ENCODE measurements around the gene GLB1L2. TPM values are rescaled to one million over a fixed set of nuclear protein-coding genes. Genes with fewer than 3 reads are reported as not detected.

GLB1L2 gene
- total RNA-seq, 1 donor from 2014 or later = 0.39 TPM

- DNase-seq (ENCODE audit: low read depth in 2 of 2) = no peak
Observed at GRCh38 chr11:134366254-134366653, 34.5 kb downstream of the GLB1L2 start.

- DNase-seq (ENCODE audit: low read depth in 2 of 2) = no peak
Observed at GRCh38 chr11:134367781-134368180, 36.0 kb downstream of the GLB1L2 start.

GRCh38 chr11:134369656-134370525 is 38.1 kb downstream of the GLB1L2 start:
- DNase-seq (ENCODE audit: low read depth in 2 of 2) = no peak

GRCh38 chr11:134370526-134371435 is 39.0 kb downstream of the GLB1L2 start:
- DNase-seq (ENCODE audit: low read depth in 2 of 2) = no peak

GRCh38 chr11:134371436-134372185 is 39.8 kb downstream of the GLB1L2 start:
- DNase-seq (ENCODE audit: low read depth in 2 of 2) = no peak

GRCh38 chr11:134372536-134372935 is 40.7 kb downstream of the GLB1L2 start:
- no peak for DNase-seq (ENCODE audit: low read depth in 2 of 2)

GRCh38 chr11:134372961-134373360 is 41.2 kb downstream of the GLB1L2 start:
- DNase-seq (ENCODE audit: low read depth in 2 of 2) = no peak

- no peak for DNase-seq (ENCODE audit: low read depth in 2 of 2)
Observed at GRCh38 chr11:134373591-134374052, 41.8 kb downstream of the GLB1L2 start.

GRCh38 chr11:134374171-134374570 is 42.4 kb downstream of the GLB1L2 start:
- no peak for DNase-seq (ENCODE audit: low read depth in 2 of 2)

GRCh38 chr11:134374891-134375550 is 43.2 kb downstream of the GLB1L2 start:
- DNase-seq (ENCODE audit: low read depth in 2 of 2) = no peak

- DNase-seq (ENCODE audit: low read depth in 2 of 2) = no peak
Observed at GRCh38 chr11:134376150-134376921, 44.5 kb downstream of the GLB1L2 start.

GRCh38 chr11:134377876-134378275 is 46.1 kb downstream of the GLB1L2 start:
- DNase-seq (ENCODE audit: low read depth in 2 of 2) = no peak

GRCh38 chr11:134379241-134379640 is 47.5 kb downstream of the GLB1L2 start:
- DNase-seq (ENCODE audit: low read depth in 2 of 2) = no peak

GRCh38 chr11:134380229-134380628 is 48.4 kb downstream of the GLB1L2 start:
- no peak for DNase-seq (ENCODE audit: low read depth in 2 of 2)

GRCh38 chr11:134380785-134381184 is 49.0 kb downstream of the GLB1L2 start:
- DNase-seq (ENCODE audit: low read depth in 2 of 2) = no peak

GRCh38 chr11:134382257-134382656 is 50.5 kb downstream of the GLB1L2 start:
- no peak for DNase-seq (ENCODE audit: low read depth in 2 of 2)

- no peak for DNase-seq (ENCODE audit: low read depth in 2 of 2)
Observed at GRCh38 chr11:134382830-134383229, 51.0 kb downstream of the GLB1L2 start.

- no peak for DNase-seq (ENCODE audit: low read depth in 2 of 2)
Observed at GRCh38 chr11:134383576-134384221, 51.9 kb downstream of the GLB1L2 start.

GRCh38 chr11:134384406-134384805 is 52.6 kb downstream of the GLB1L2 start:
- DNase-seq (ENCODE audit: low read depth in 2 of 2) = no peak

- DNase-seq (ENCODE audit: low read depth in 2 of 2) = no peak
Observed at GRCh38 chr11:134385171-134385570, 53.4 kb downstream of the GLB1L2 start.
